Uterus (tissue), 2 donors: ENCODE results near the gene ASPSCR1.

Experiments used
- POLR2A ChIP-seq, 2 donors: fragments of 450-650 bp; IDR thresholded peaks; one replicate each; pipeline ENCODE4 v1.6.1; 2016; ENCODE audit warnings: antibody characterized with exemption in 2 of 2, mild to moderate bottlenecking in 1 of 2, moderate library complexity in 1 of 2
- TF ChIP-seq, protein P1 (sequence below), 4 experiments: fragments of 200-600 bp in 2 of 4; fragments of 450-650 bp in 2 of 4; sonication (generic) in 2 of 4; IDR thresholded peaks; one replicate each; pipeline ENCODE4 v1.5.1; 2016 to 2019; ENCODE audit warnings: antibody characterized with exemption in 4 of 4, mild to moderate bottlenecking in 2 of 4, moderate library complexity in 1 of 4

DNA sequence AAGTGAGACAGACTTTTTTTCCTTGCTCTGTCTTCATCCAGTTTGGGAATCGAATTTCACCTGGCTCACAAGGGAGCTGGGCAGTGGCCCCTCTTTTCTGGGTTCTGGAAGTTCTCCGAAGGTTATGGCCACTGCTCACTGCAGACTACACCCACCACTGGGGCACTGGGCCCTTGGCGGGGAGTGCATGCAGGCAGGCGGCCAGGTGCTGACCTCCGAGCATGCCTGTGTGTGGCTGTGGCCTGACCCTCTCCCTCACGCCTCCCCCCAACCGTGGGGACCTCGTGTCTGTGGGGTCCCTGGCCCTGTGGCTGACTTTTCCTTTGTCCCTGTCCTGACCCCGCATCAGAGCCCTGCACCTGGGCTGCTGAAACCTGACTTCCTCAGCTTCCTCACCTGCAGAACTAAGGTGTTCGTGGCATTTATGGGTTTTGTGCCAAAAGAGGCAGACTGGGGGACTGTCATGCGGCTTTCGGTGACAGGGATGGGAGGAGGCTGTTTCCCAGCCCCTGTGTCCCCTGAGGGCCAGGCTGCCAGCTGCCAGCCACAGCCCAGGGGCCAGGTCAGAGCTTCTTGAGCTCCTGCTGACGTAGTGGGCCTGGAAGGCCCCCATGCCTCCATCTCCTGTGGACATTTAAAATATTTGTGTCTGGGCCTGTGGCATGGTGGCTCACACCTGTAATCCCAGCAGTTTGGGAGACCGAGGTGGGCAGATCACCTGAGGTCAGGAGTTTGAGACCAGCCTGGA is 21.4 kb downstream of the ASPSCR1 start:
- TF ChIP-seq, protein P1, sequence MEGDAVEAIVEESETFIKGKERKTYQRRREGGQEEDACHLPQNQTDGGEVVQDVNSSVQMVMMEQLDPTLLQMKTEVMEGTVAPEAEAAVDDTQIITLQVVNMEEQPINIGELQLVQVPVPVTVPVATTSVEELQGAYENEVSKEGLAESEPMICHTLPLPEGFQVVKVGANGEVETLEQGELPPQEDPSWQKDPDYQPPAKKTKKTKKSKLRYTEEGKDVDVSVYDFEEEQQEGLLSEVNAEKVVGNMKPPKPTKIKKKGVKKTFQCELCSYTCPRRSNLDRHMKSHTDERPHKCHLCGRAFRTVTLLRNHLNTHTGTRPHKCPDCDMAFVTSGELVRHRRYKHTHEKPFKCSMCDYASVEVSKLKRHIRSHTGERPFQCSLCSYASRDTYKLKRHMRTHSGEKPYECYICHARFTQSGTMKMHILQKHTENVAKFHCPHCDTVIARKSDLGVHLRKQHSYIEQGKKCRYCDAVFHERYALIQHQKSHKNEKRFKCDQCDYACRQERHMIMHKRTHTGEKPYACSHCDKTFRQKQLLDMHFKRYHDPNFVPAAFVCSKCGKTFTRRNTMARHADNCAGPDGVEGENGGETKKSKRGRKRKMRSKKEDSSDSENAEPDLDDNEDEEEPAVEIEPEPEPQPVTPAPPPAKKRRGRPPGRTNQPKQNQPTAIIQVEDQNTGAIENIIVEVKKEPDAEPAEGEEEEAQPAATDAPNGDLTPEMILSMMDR (IDR thresholded peaks at IDR 0.05), result no peak
- no peak for TF ChIP-seq POLR2A (IDR thresholded peaks at IDR 0.05)
